Mesothelial cell of epicardium (in vitro differentiated cells): ENCODE results near the gene TH. TPM values are rescaled to one million over a fixed set of nuclear protein-coding genes. Genes with fewer than 3 reads are reported as not detected.
"Not testable (repeated sequence)": the region's sequence is repeated elsewhere in the genome, so short reads cannot be mapped to it uniquely, and the experiment has no call there.

ENCODE experiments used
- DNase-seq, 2 experiments: peaks; one replicate each; pipeline ENCODE4 v3.0.0; 2021; ENCODE audit warnings: low spot score in 2 of 2; ENCODE audit not compliant: unreplicated experiment in 2 of 2
- H3K27ac Mint-ChIP-seq: 2 replicates; pipeline ENCODE4 v1.8.0; 2021; ENCODE audit warnings: mixed read lengths
- H3K27me3 Mint-ChIP-seq: 2 replicates; pipeline ENCODE4 v1.8.0; 2021; ENCODE audit warnings: low read depth, mixed read lengths
- H3K36me3 Mint-ChIP-seq: 2 replicates; pipeline ENCODE4 v1.8.0; 2021; ENCODE audit warnings: mixed read lengths
- H3K4me1 Mint-ChIP-seq: 2 replicates; pipeline ENCODE4 v1.8.0; 2021; ENCODE audit warnings: mixed read lengths
- H3K4me3 Mint-ChIP-seq: 2 replicates; pipeline ENCODE4 v1.8.0; 2021; ENCODE audit warnings: mild to moderate bottlenecking, moderate library complexity, mixed read lengths
- H3K9me3 Mint-ChIP-seq: 2 replicates; pipeline ENCODE4 v1.8.0; 2021; ENCODE audit warnings: mixed read lengths
- total RNA-seq: library from RNA; stranded (reverse); gene quantifications from 3 replicates; pipeline ENCODE4 v1.2.1, GENCODE V29; 2021
- TF ChIP-seq, protein P1 (sequence below): fragments of 200-600 bp; sonication (generic); IDR thresholded peaks from one replicate; pipeline ENCODE4 v1.5.0; 2021; ENCODE audit warnings: antibody characterized with exemption; ENCODE audit not compliant: unreplicated experiment

TH gene
- total RNA-seq, 1 donor from 2014 or later = 1.4 TPM

GRCh38 chr11:2194877-2195755 is 23.5 kb upstream of the TH start:
- TF ChIP-seq, protein P1, sequence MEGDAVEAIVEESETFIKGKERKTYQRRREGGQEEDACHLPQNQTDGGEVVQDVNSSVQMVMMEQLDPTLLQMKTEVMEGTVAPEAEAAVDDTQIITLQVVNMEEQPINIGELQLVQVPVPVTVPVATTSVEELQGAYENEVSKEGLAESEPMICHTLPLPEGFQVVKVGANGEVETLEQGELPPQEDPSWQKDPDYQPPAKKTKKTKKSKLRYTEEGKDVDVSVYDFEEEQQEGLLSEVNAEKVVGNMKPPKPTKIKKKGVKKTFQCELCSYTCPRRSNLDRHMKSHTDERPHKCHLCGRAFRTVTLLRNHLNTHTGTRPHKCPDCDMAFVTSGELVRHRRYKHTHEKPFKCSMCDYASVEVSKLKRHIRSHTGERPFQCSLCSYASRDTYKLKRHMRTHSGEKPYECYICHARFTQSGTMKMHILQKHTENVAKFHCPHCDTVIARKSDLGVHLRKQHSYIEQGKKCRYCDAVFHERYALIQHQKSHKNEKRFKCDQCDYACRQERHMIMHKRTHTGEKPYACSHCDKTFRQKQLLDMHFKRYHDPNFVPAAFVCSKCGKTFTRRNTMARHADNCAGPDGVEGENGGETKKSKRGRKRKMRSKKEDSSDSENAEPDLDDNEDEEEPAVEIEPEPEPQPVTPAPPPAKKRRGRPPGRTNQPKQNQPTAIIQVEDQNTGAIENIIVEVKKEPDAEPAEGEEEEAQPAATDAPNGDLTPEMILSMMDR = peak; percentile 98
- Mint-ChIP-seq H3K9me3 (no peaks in the 10 kb centered on the region), H3K4me1 (peaks cover 7% of the 10 kb centered on the region), H3K27me3 (peaks cover 23% of the 10 kb centered on the region), H3K4me3 (no peak overlapping the region), H3K27ac (no peak overlapping the region), H3K36me3 (no peaks in the 10 kb centered on the region)
- DNase-seq = peak; percentile 53 to 84

GRCh38 chr11:2193888-2194595 is 22.4 kb upstream of the TH start:
- Mint-ChIP-seq H3K27me3 (peaks cover 26% of the 10 kb centered on the region), H3K4me1 (peaks cover 10% of the 10 kb centered on the region)
- not testable (repeated sequence) for H3K27ac Mint-ChIP-seq, H3K4me3 Mint-ChIP-seq, H3K36me3 Mint-ChIP-seq, DNase-seq, H3K9me3 Mint-ChIP-seq

DNA sequence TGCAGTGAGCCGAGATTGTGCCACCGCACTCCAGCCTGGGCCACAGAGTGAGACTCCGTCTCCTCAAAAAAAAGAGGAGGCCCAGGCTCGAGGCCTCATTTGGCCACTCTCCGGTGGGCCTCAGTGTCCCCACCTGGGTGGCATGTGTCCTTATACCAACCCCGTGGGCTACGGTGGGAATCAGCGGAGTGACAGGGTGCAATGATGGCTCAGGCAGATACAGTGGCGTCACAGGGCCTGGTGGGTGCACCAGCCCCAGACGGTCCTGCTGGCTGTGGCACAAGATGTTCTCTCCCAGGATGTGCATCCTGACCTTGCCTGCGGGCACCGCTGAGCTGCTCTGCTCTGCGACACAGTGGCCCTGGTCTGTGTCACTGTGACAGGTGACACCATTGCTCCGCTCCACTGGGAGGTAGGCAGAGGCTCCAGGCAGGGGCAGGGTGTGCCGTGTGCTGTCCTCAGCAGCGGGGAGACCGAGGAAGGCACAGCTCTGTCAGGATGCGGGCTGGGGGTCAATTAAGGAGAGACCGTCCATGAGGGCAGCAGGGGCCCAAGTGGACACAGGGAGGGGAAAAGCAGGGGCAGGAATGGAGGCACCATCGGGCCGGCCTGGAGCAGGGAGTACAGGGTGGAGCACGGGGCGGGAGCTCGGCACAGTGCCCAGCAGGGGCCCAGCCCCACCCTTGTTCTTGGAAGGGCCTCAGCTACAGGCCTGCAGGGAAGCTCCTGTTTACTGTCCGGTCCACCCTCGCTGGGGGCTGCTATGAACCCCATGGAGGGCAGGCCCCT is 21.7 kb upstream of the TH start:
- TF ChIP-seq, protein P1 = no peak
- peaks cover 29% of the 10 kb centered on the region for H3K27me3 Mint-ChIP-seq
- no peak overlapping the region for H3K27ac Mint-ChIP-seq
- H3K9me3 Mint-ChIP-seq = no peaks in the 10 kb centered on the region
- no peak for DNase-seq
- H3K4me1 Mint-ChIP-seq = peaks cover 10% of the 10 kb centered on the region
- no peaks in the 10 kb centered on the region for H3K36me3 Mint-ChIP-seq
- no peak overlapping the region for H3K4me3 Mint-ChIP-seq

- DNase-seq = no peak
- Mint-ChIP-seq H3K27ac (no peak overlapping the region), H3K27me3 (peaks cover 29% of the 10 kb centered on the region), H3K9me3 (no peaks in the 10 kb centered on the region), H3K36me3 (no peaks in the 10 kb centered on the region), H3K4me3 (no peak overlapping the region), H3K4me1 (peaks cover 10% of the 10 kb centered on the region)
- TF ChIP-seq, protein P1 = no peak
Observed at GRCh38 chr11:2192435-2192834, 20.8 kb upstream of the TH start.

- no peak for DNase-seq
- H3K36me3 Mint-ChIP-seq = no peaks in the 10 kb centered on the region
- H3K27ac Mint-ChIP-seq = no peak overlapping the region
- TF ChIP-seq, protein P1 = no peak
- no peaks in the 10 kb centered on the region for H3K9me3 Mint-ChIP-seq
- peaks cover 10% of the 10 kb centered on the region for H3K4me1 Mint-ChIP-seq
- H3K27me3 Mint-ChIP-seq = peaks cover 26% of the 10 kb centered on the region
- H3K4me3 Mint-ChIP-seq = no peak overlapping the region
Observed at GRCh38 chr11:2191883-2192282, 20.3 kb upstream of the TH start.
